ENCODE results near the gene HAL.

HAL gene

DNA sequence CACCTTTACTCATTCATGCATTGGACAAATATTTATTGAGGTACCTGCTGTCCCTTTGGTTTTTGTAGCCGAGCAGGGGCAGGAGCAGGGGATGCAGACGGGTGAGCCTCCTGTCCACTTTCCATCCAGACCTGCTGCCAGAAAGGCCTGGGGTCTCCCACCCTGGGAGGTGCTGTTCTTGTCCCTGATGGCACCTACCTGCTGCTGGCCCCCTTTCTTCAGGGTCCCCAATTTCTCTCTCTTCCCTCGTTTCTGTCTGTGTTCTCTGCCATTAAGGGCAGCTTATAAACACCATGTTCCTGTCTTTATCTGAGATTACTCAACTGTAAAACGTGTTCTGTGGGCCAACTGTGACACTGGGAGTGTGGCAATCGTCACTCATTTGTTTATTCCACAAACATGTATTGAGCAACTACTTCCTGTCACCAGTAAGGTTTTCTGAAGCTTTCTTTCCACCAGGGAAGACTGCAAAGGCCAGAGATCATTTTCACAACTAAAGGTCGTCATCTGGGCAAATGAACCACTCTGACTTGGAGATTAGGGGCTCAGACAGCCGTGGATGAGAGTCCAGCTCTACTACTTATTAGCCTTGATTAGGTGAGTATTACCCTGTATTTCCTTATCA, at the start of gene HAL:
HAL (minus strand) TSS at position 311 of the 625 bp plus-strand sequence. CDS start 434 bp downstream, outside the sequence.
- peak; percentile 31 for DNase-seq

DNA sequence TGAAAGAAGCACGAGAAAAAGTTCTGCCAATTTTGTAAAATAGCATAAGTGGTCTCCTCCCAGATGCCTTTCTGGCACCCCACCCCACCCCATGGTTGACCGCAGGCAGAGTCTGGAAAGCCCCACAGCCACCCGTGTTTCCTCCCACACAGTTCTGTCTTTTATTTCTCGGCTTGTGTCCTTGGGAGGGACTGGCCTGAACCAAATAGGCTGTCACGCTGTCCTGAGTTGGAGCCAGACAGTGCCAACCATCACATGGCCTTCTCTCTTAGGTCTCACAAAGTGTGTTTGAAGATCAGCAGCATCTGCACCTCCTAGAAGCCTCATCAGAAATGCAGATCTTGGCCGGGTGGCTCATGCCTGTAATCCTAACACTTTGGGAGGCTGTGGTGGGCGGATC, 49.4 kb upstream of the HAL start:
- DNase-seq = no peak

- no peak for DNase-seq
These were observed 48.8 kb upstream of the HAL start for GRCh38 chr12:96044943-96045290.

- DNase-seq = no peak
These were observed 48.1 kb upstream of the HAL start for GRCh38 chr12:96044017-96044942.

GRCh38 chr12:96041181-96041580, 45.0 kb upstream of the HAL start:
- DNase-seq = no peak

DNA sequence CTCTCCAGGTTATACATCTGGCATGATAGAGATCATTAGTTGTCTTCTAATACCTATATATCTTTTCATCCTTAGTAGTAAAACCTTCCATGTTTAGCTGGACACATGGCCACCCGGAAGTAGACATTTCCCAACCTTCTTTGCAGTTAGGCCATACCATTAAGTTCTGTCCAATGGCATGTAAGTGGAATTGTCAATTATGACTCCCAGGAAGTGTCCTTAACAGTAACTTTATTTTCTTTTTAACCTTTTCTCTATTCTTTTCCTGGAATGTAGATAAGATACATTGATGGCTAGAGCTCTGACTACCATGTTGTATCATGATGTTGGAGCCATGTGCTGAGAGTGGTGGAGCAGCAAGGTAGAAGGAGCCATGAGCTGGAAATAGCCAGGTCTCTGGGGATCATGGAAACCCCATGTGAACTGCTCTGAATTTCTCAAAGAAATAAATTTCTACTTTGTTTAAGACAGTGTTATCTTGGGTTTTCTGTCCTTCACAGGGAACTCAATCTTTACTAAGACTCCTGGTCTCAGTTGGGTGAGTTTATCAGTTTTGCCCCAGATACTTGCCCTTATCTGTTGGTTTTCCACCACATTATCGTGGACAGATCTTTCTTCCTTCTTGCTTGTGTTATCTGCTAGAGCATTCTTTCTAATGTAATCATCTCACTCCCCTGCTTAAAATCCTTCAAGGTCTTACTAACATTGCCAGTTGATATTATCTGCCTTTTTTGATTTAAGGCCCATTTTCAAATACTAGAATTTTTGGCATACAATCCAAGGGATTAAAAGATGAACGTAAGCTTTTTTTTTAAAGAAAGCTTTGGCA, 44.4 kb upstream of the HAL start:
- no peak for DNase-seq

- DNase-seq = no peak
These were observed 43.4 kb upstream of the HAL start for GRCh38 chr12:96039516-96039915.

GRCh38 chr12:96036765-96037455, 40.8 kb upstream of the HAL start:
- no peak for DNase-seq

DNA sequence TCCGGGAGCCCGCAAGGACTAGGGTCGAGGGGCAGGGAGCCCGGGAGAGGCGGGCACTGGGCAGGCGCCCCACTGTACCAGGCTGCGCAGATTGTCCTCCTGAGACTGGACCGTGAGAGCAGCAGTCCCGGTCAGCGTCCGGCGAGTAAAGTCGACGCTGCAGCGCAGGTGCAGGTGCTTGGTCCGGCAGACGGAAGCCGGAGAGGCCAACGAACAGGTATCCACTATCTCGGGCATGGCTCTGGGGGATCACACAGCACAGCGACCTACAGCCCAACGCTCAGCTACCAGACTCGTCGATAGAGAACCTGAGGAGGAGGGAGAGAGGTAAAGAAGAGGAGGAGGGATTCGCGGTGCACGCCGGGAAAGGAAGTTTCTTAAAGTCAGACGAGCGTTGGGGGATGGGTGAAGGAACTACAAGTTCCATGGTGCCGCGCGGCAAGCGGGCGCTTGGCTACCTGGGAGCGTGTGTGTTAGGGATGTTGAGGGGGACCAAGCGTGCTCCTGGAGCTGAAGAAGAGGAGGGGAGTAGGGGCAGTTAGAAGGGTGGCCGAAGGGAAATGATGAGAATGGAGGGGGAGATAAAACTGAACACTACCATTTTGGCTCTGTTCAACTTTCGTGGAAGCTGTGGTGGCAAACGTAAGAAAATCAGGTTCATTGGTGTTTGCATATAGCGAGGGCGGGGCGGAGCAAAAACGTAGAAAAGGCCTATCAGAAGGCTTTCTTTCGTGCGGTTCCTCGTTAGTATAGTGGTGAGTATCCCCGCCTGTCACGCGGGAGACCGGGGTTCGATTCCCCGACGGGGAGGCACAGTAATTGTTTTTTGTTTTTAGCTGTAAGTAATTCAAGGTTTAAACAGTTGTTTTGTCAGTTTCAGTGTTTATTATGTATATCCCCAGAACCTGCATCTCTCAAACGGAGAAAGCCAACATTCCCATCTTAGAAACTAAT, 39.4 kb upstream of the HAL start, which contains the start of gene LTA4H:
LTA4H (minus strand) TSS at position 305 of the 954 bp plus-strand sequence; CDS start at position 237, 68 bp downstream.
- peak; percentile 98 for DNase-seq

DNA sequence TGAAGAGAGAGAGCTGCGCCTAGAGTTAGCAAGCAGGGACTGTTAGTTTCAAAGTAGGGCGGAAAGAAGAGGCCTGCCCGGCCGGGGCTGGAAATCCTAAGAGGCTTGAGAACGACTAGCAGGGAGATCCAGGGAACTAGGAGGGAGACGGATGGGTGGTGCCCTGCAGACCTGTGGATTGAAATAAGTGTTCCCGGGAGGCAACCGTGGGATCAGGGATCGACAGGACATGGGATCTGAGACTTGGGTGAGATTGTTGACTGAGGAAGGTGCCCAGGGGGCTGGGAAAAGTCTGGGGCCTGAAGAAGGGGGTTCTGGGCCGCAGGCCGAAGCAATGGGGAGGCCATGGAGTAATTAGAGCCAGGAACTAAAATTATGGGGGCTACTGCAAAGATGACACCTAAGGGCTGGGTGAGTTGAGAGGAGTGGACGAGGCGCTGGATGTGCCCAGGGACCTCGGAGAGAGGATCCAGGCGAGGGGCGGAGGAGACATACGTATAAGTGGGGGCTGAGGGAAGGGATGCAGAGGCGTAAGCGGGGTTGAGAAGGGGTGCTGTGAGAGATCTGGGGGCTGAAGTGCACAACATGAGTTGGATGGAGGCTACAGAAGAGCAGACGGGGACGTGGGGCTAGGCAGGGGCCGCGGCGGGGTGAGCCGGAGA, 38.6 kb upstream of the HAL start:
- no peak for DNase-seq

- no peak for DNase-seq
These were observed 37.6 kb upstream of the HAL start for GRCh38 chr12:96033549-96034389.

GRCh38 chr12:96029826-96030225, 33.7 kb upstream of the HAL start:
- no peak for DNase-seq

DNA sequence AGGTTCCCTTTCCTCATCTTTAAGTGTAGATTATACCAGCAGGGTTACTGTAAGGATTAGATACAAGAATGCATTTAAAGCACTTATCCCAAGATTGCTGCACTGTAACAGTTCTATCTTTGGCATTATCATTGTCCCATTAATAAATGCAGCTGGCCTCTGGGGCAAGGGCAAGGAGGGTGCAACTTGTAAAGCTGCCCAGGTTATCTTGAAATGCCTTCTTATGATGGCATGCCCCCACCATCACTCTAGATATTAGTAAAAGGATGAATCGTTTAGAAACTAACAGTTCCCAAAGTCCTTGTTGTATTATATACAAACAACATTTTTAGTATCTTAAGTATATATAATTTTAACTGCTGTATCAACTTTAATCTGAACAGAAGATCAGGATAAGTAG, 32.4 kb upstream of the HAL start:
- DNase-seq = peak; percentile 47

DNA sequence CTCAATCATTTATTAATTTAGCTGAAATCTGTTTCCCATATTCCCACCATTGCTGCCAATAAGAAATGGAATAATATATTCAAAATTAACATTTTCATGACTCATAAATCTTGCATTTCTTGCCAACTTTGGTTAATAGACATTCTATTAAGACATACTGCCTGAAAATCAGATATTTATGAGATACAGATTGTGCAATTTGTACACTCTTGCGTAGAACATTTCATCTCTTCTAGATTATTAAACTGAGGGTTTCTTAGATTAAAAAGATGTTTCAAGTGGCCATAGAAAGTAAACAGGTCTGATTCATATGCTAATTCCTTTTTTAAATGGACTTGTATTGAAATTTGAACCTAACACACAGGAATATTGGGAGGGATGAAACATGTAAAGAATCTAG, 30.2 kb upstream of the HAL start:
- DNase-seq = no peak

- no peak for DNase-seq
These were observed 29.4 kb upstream of the HAL start for GRCh38 chr12:96025518-96025917.

DNA sequence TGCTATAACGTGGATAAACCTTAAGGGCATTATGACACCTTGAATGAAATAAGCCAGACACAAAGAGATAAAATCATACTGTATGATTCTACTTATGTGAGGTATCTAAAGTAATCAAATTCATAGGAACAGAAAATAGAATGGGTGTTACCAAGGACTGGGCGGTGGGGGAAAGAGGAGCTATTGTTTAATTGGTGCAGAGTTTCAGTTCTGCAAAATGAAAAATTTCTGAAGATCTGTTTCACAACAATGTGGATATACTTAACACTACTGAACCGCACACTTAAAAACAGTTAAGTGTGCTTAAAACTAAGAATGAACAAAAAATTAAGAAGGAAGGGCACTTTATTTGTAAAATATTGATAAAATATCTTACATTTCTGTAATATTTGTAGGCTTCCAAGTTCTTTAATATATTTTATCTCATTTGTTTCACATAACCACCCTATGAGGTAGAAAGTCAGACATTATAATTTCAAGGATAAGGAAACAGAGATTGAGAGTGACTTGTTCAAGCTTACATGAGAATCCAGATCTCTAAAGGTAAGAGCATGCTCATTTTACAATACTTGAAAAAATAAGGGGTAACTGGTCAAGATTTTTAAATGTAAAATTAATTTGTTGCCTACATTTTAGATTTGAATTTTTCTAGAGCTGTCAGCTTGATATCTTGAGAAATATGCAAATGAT, 24.3 kb upstream of the HAL start:
- DNase-seq = no peak

- no peak for DNase-seq
These were observed 19.5 kb upstream of the HAL start for GRCh38 chr12:96015672-96016071.

DNA sequence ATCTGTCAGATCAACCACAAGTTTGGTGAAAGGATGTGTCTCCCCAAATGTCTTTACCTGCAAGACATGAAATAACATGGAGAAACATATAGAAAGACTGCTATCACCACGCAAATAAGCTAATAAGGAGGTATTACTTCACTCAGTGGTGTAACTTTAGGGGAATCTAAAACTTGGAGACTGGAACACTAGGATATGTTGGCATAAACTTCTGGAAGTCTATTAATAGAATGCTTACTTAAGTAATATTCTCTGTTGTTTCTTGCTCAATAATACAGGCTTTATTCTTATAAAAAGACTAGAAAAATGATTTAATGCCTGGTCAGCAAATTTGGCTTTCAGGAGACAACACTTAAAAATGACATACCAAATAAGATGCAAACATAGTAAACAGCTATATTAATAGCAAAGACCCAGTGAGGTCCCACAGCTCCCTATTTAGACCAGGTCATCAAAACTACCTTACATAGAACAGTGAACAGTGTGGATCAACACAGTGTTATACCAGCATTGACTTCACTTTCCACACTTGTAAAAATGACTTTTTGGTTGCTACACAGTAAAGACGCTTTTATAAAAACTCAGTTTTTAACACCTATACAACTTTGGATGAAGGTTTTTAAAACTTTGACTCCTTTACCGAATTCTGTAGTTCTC, 18.9 kb upstream of the HAL start:
- no peak for DNase-seq

DNA sequence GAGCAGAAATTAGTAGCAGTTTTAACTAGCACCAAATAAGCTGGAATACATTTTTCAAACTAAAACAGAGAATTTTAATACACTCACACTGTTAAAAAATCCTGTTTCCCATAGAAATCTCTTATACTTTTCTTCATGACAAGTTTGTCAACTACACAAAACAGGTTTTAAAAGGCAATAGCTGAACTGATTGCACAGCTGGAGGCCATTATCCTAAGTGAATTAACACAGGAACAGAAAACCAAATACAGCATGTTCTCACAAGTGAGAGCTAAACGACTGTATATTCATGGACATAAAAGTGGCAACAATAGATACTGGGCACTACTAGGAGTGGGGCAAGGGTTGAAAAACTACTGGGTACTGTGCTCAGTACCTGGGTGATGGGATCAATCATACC, 11.6 kb upstream of the HAL start:
- no peak for DNase-seq

All from activated CD4-positive, alpha-beta T cell treated with anti-CD3 and anti-CD28 coated beads, Interleukin-10, Interleukin-2, amounts not matched to agents 100 ng/mL and 50 ng/mL, durations not matched to agents 16 hours and 8 hours (primary cell).